HepG2 (cell line): ENCODE results near the gene SCUBE1. TPM values are rescaled to one million over a fixed set of nuclear protein-coding genes. Genes with fewer than 3 reads are reported as not detected.

ENCODE experiments used
- DNMT3B ChIP-seq: conservative IDR thresholded peaks from 2 replicates; pipeline ENCODE4 v1.6.1; 2016; ENCODE audit warnings: missing biosample characterization, control low read depth
- EHMT2 ChIP-seq: fragments of 200-600 bp; sonication (generic); IDR thresholded peaks from 2 replicates; pipeline ENCODE4 v1.7.0; 2017; ENCODE audit warnings: antibody characterized with exemption, low read depth, low read length, borderline replicate concordance
- FOXC1 ChIP-seq: sonication (generic); formaldehyde crosslinking; IDR thresholded peaks from 2 replicates; pipeline ENCODE4 v1.8.0; 2022; ENCODE audit warnings: mild to moderate bottlenecking, missing genetic modification reagents, borderline replicate concordance
- FOXO1 ChIP-seq: sonication (generic); formaldehyde crosslinking; IDR thresholded peaks from 2 replicates; pipeline ENCODE4 v1.4.0; 2020; ENCODE audit warnings: missing genetic modification reagents
- HDAC6 ChIP-seq: fragments of 200-600 bp; sonication (generic); IDR thresholded peaks from 2 replicates; pipeline ENCODE4 v1.7.0; 2017; ENCODE audit warnings: mild to moderate bottlenecking, antibody characterized with exemption, low read length, low read depth
- HNF1B ChIP-seq: sonication (generic); formaldehyde crosslinking; IDR thresholded peaks from 2 replicates; pipeline ENCODE4 v1.5.1; 2020; ENCODE audit warnings: mild to moderate bottlenecking, moderate library complexity, missing genetic modification reagents
- ISX ChIP-seq: sonication (generic); formaldehyde crosslinking; conservative IDR thresholded peaks from 2 replicates; pipeline ENCODE4 v1.5.0; 2020; ENCODE audit warnings: missing genetic modification reagents
- KDM2A ChIP-seq: sonication (generic); formaldehyde crosslinking; IDR thresholded peaks from 2 replicates; pipeline ENCODE4 v1.4.0; 2020; ENCODE audit warnings: low read depth, missing genetic modification reagents, borderline replicate concordance
- MEIS2 ChIP-seq: sonication (generic); formaldehyde crosslinking; IDR thresholded peaks from 2 replicates; pipeline ENCODE4 v1.9.0; 2021; ENCODE audit warnings: mild to moderate bottlenecking, missing genetic modification reagents
- NFKBIZ ChIP-seq: IDR thresholded peaks from 2 replicates; pipeline ENCODE4 v1.6.1; 2018; ENCODE audit warnings: missing genetic modification reagents, missing compliant biosample characterization
- PHB2 ChIP-seq: fragments of 450-650 bp; IDR thresholded peaks from 2 replicates; pipeline ENCODE4 v1.6.1; 2018; ENCODE audit not compliant: partially characterized antibody
- SALL1 ChIP-seq: sonication (generic); formaldehyde crosslinking; IDR thresholded peaks from 2 replicates; pipeline ENCODE4 v1.8.0; 2022; ENCODE audit warnings: mild to moderate bottlenecking, missing genetic modification reagents
- STAT6 ChIP-seq: sonication (generic); formaldehyde crosslinking; IDR thresholded peaks from 2 replicates; pipeline ENCODE4 v1.4.0; 2020; ENCODE audit warnings: missing genetic modification reagents, mild to moderate bottlenecking, borderline replicate concordance
- THAP11 ChIP-seq: IDR thresholded peaks from 2 replicates; pipeline ENCODE4 v1.6.1; 2016; ENCODE audit warnings: missing biosample characterization, missing genetic modification reagents
- ZFX ChIP-seq: sonication (generic); formaldehyde crosslinking; IDR thresholded peaks from 2 replicates; pipeline ENCODE4 v1.4.0; 2020; ENCODE audit warnings: mild to moderate bottlenecking, low read depth, missing genetic modification reagents, moderate library complexity
- ZNF143 ChIP-seq: sonication (generic); formaldehyde crosslinking; IDR thresholded peaks from 2 replicates; pipeline ENCODE4 v1.4.0; 2020; ENCODE audit warnings: missing genetic modification reagents
- ZNF576 ChIP-seq: sonication (generic); formaldehyde crosslinking; IDR thresholded peaks from 2 replicates; pipeline ENCODE4 v1.4.0; 2020; ENCODE audit warnings: mild to moderate bottlenecking, missing genetic modification reagents
- ZNF629 ChIP-seq: sonication (generic); formaldehyde crosslinking; conservative IDR thresholded peaks from 2 replicates; pipeline ENCODE4 v1.5.0; 2020; ENCODE audit warnings: missing genetic modification reagents
- polyA plus RNA-seq, 8 experiments: library from polyadenylated mRNA; depleted of rRNA in 3 of 8; stranded (reverse) in 7 of 8; unstranded in 1 of 8; fragments of >200 nt; fragmentation: Illumina TruSeq in 4 of 8; extraction: Trizol in 4 of 8; gene quantifications; 2 replicates each; pipeline versions ENCODE4 v1.2.1 to v1.2.3, GENCODE V29; 2011 to 2016; ENCODE audit warnings: low read depth in 4 of 8, missing spikeins in 1 of 8, mixed read lengths in 1 of 8; ENCODE audit not compliant: insufficient read depth in 1 of 8
- total RNA-seq, 5 experiments: library from RNA; depleted of rRNA; stranded (reverse); fragments of >200 nt; fragmentation: Illumina TruSeq; extraction: Trizol; gene quantifications; 2 replicates each; pipeline ENCODE4 v1.2.3, GENCODE V29; 2016; ENCODE audit warnings: low read depth in 1 of 5
- TF ChIP-seq, protein P1 (sequence below): sonication (generic); formaldehyde crosslinking; IDR thresholded peaks from 2 replicates; pipeline ENCODE4 v1.5.0; 2020; ENCODE audit warnings: mild to moderate bottlenecking, missing genetic modification reagents
- TF ChIP-seq, protein P2 (sequence below): sonication (generic); formaldehyde crosslinking; IDR thresholded peaks from 2 replicates; pipeline ENCODE4 v1.5.0; 2020; ENCODE audit warnings: missing genetic modification reagents

The SCUBE1 gene
- total and polyA plus RNA-seq, 2 of the 13 experiments (the other 11 are each of a cell fraction or from before 2014, with no cell fraction given) = under 0.01 to 0.05 TPM

DNA sequence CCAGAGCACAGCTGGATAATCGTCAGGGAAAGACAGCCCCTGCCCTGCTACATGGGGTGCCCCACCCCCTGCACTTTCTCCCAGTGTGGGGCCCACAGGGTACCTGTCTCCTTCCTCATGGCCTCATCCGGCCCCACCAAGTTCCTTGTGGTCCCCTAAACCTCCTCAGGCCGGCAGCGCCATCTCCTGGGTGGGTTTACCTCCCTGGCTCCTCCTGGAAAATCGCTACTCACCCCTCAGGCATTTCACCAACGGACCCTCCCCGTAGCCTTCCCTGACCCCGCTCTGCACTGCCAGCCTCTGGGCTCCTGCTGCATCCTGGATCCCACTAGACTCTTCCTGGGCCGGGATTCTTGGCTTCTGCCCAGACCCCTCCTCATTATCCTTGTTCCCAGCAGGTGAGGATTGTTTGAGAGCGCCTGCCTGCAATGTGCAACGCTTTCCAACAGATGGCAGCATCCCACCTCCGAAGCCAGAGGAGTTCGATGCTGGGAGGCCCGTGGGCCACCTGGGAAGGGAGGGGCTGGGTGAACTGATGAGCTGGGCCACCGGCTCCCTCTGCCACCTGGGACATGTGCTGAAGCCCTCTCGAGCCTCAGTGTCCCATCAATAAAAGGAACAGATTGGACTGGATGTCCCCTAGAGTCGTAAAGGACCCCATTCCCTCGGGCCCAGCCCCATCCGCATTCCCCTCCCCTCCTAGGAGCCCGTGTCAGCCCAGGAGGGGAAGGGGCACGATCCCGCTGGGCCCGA is 112.0 kb downstream of the SCUBE1 start (continued):
- TF ChIP-seq ZNF576 = no peak
- TF ChIP-seq DNMT3B (CRISPR knock-in tag) = no peak
- no peak for TF ChIP-seq STAT6 (CRISPR knock-in tag)
- TF ChIP-seq HDAC6 = no peak
- no peak for TF ChIP-seq EHMT2
- TF ChIP-seq ZNF629 = no peak
- no peak for TF ChIP-seq PHB2
- no peak; the same call in 1 of the 2 replicates for TF ChIP-seq MEIS2 (CRISPR knock-in tag)
- TF ChIP-seq, protein P1, sequence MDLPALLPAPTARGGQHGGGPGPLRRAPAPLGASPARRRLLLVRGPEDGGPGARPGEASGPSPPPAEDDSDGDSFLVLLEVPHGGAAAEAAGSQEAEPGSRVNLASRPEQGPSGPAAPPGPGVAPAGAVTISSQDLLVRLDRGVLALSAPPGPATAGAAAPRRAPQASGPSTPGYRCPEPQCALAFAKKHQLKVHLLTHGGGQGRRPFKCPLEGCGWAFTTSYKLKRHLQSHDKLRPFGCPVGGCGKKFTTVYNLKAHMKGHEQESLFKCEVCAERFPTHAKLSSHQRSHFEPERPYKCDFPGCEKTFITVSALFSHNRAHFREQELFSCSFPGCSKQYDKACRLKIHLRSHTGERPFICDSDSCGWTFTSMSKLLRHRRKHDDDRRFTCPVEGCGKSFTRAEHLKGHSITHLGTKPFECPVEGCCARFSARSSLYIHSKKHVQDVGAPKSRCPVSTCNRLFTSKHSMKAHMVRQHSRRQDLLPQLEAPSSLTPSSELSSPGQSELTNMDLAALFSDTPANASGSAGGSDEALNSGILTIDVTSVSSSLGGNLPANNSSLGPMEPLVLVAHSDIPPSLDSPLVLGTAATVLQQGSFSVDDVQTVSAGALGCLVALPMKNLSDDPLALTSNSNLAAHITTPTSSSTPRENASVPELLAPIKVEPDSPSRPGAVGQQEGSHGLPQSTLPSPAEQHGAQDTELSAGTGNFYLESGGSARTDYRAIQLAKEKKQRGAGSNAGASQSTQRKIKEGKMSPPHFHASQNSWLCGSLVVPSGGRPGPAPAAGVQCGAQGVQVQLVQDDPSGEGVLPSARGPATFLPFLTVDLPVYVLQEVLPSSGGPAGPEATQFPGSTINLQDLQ (CRISPR knock-in tag) = 0 out of 2 replicates have a peak, but pooled peaks have one; percentile 34
- 0 out of 2 replicates have a peak, but pooled peaks have one; percentile 8 for TF ChIP-seq FOXO1 (CRISPR knock-in tag)
- TF ChIP-seq ZFX = peak; percentile 36; the same call in 1 of the 2 replicates
- 0 out of 2 replicates have a peak, but pooled peaks have one; percentile 33 for TF ChIP-seq KDM2A (CRISPR knock-in tag)
- TF ChIP-seq SALL1 (CRISPR knock-in tag) = peak; percentile 41; the same call in 1 of the 2 replicates
- TF ChIP-seq, protein P2, sequence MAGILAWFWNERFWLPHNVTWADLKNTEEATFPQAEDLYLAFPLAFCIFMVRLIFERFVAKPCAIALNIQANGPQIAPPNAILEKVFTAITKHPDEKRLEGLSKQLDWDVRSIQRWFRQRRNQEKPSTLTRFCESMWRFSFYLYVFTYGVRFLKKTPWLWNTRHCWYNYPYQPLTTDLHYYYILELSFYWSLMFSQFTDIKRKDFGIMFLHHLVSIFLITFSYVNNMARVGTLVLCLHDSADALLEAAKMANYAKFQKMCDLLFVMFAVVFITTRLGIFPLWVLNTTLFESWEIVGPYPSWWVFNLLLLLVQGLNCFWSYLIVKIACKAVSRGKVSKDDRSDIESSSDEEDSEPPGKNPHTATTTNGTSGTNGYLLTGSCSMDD (CRISPR knock-in tag) = no peak
- TF ChIP-seq HNF1B (CRISPR knock-in tag) = peak; percentile 34; the same call in 1 of the 2 replicates
- no peak for TF ChIP-seq ISX (CRISPR knock-in tag)
- TF ChIP-seq NFKBIZ = no peak
- TF ChIP-seq THAP11 (CRISPR knock-in tag) = 0 out of 2 replicates have a peak, but pooled peaks have one; percentile 15
- TF ChIP-seq FOXC1 (CRISPR knock-in tag) = no peak
- 0 out of 2 replicates have a peak, but pooled peaks have one; percentile 25 for TF ChIP-seq ZNF143 (CRISPR knock-in tag)
